Loucy (cell line): ENCODE measurements around the gene GHRH.

ENCODE experiments used
- CTCF ChIP-seq: fragments of 200-600 bp; sonication (generic); conservative IDR thresholded peaks from 2 replicates; pipeline ENCODE4 v1.5.1; 2014; ENCODE audit warnings: mild to moderate bottlenecking, antibody characterized with exemption, low read length
- EZH2phosphoT487 ChIP-seq: fragments of 200-600 bp; IDR thresholded peaks from 2 replicates; pipeline ENCODE4 v1.6.1; 2018; ENCODE audit warnings: antibody characterized with exemption, mild to moderate bottlenecking, moderate library complexity, borderline replicate concordance

- TF ChIP-seq CTCF (no peak), EZH2phosphoT487 (no peak)
Observed at GRCh38 chr20:37288091-37288490, 26.5 kb upstream of the GHRH start.
